HG03159 (cell line): Measurements from ENCODE around the gene RECK.
"Not testable (repeated sequence)": the region's sequence is repeated elsewhere in the genome, so short reads cannot be mapped to it uniquely, and the experiment has no call there.

Experiments
- ATAC-seq: cut with Tn5 transposase; IDR thresholded peaks from one replicate; pipeline ENCODE4 v1.9.1; 2021; ENCODE audit warnings: mild to moderate bottlenecking, moderate library complexity; ENCODE audit not compliant: unreplicated experiment

Gene RECK

GRCh38 chr9:36036780-36037548, at the start of gene RECK:
RECK (plus strand) TSS chr9:36036913; CDS start chr9:36036999, 86 bp downstream.
- peak; percentile 76 for ATAC-seq

GRCh38 chr9:35990155-35990554, 46.6 kb upstream of the RECK start:
- no peak for ATAC-seq

- ATAC-seq, result not testable (repeated sequence)
Observed at GRCh38 chr9:35993136-35993535, 43.6 kb upstream of the RECK start.

- ATAC-seq, result no peak
Observed at GRCh38 chr9:35993976-35994720, 42.6 kb upstream of the RECK start.

GRCh38 chr9:35994959-35995358, 41.8 kb upstream of the RECK start:
- ATAC-seq, result no peak

- ATAC-seq, result no peak
Observed at GRCh38 chr9:35996358-35996970, 40.2 kb upstream of the RECK start.

GRCh38 chr9:35997016-35997415, 39.7 kb upstream of the RECK start:
- not testable (repeated sequence) for ATAC-seq

- no peak for ATAC-seq
Observed at GRCh38 chr9:35998333-35998732, 38.4 kb upstream of the RECK start.

- ATAC-seq, result no peak
Observed at GRCh38 chr9:36005891-36006290, 30.8 kb upstream of the RECK start.

- peak; percentile 57 for ATAC-seq
Observed at GRCh38 chr9:36006549-36007315, 30.0 kb upstream of the RECK start.

- ATAC-seq, result peak; percentile 73
Observed at GRCh38 chr9:36007316-36007708, 29.4 kb upstream of the RECK start.

GRCh38 chr9:36007852-36008251, 28.9 kb upstream of the RECK start:
- no peak for ATAC-seq

- ATAC-seq, result no peak
Observed at GRCh38 chr9:36008774-36009300, 27.9 kb upstream of the RECK start.

GRCh38 chr9:36011379-36011778, 25.3 kb upstream of the RECK start:
- ATAC-seq, result no peak

GRCh38 chr9:36017278-36017677, 19.4 kb upstream of the RECK start:
- no peak for ATAC-seq

GRCh38 chr9:36018129-36018528, 18.6 kb upstream of the RECK start:
- ATAC-seq, result no peak

- ATAC-seq, result no peak
Observed at GRCh38 chr9:36018891-36019720, 17.6 kb upstream of the RECK start.

- ATAC-seq, result no peak
Observed at GRCh38 chr9:36021968-36022367, 14.7 kb upstream of the RECK start.

- ATAC-seq, result no peak
Observed at GRCh38 chr9:36023260-36024048, 13.3 kb upstream of the RECK start.
